BE2C (cell line): ENCODE results near the gene CDH22.
A peak's percentile ranks its signal among the peaks of the same experiment; 100 is the strongest.

Experiments
- DNase-seq: peaks from one replicate; pipeline ENCODE4 v3.0.0-alpha.2; 2020
- H3K27me3 ChIP-seq: fragments of 250-450 bp; sonication (Bioruptor Pico); 2 replicates; pipeline ENCODE4 v1.5.1; 2020; ENCODE audit warnings: mild to moderate bottlenecking
- H3K36me3 ChIP-seq: fragments of 250-450 bp; sonication (Bioruptor Pico); 2 replicates; pipeline ENCODE4 v1.5.1; 2020; ENCODE audit warnings: mild to moderate bottlenecking
- H3K4me1 ChIP-seq: fragments of 250-450 bp; sonication (Bioruptor Pico); 2 replicates; pipeline ENCODE4 v1.5.1; 2020
- H3K4me3 ChIP-seq: 2 replicates; pipeline ENCODE4 v1.5.1; 2011; ENCODE audit warnings: low read depth, low read length
- H3K9me3 ChIP-seq: fragments of 250-450 bp; sonication (Bioruptor Pico); 2 replicates; pipeline ENCODE4 v1.5.1; 2020
- CTCF ChIP-seq: IDR thresholded peaks from 2 replicates; pipeline ENCODE4 v1.5.1; 2012; ENCODE audit warnings: mild to moderate bottlenecking, low read depth, low read length

CDH22 gene

GRCh38 chr20:46268662-46269061, 39.6 kb downstream of the CDH22 start:
- TF ChIP-seq CTCF = no peak
- H3K4me1 ChIP-seq = no peaks in the 10 kb centered on the region
- H3K27me3 ChIP-seq = no peaks in the 10 kb centered on the region
- DNase-seq = no peak
- no peaks in the 10 kb centered on the region for H3K36me3 ChIP-seq
- H3K9me3 ChIP-seq = no peaks in the 10 kb centered on the region
- H3K4me3 ChIP-seq = no peak overlapping the region

GRCh38 chr20:46268131-46268614, 40.1 kb downstream of the CDH22 start:
- Histone ChIP-seq H3K4me3 (no peak overlapping the region), H3K36me3 (no peaks in the 10 kb centered on the region), H3K4me1 (no peaks in the 10 kb centered on the region), H3K9me3 (no peaks in the 10 kb centered on the region), H3K27me3 (no peaks in the 10 kb centered on the region)
- DNase-seq = peak; percentile 37
- TF ChIP-seq CTCF = no peak

- no peaks in the 10 kb centered on the region for H3K36me3 ChIP-seq
- no peaks in the 10 kb centered on the region for H3K4me1 ChIP-seq
- DNase-seq = no peak
- H3K27me3 ChIP-seq = no peaks in the 10 kb centered on the region
- H3K9me3 ChIP-seq = no peaks in the 10 kb centered on the region
- H3K4me3 ChIP-seq = no peak overlapping the region
- no peak for TF ChIP-seq CTCF
Measured at GRCh38 chr20:46267108-46268105, 40.9 kb downstream of the CDH22 start.

- Histone ChIP-seq H3K4me3 (no peak overlapping the region), H3K27me3 (no peaks in the 10 kb centered on the region), H3K36me3 (no peaks in the 10 kb centered on the region), H3K9me3 (no peaks in the 10 kb centered on the region), H3K4me1 (no peaks in the 10 kb centered on the region)
- no peak for DNase-seq
- no peak for TF ChIP-seq CTCF
Measured at GRCh38 chr20:46265539-46265938, 42.8 kb downstream of the CDH22 start.

- Histone ChIP-seq H3K27me3 (no peaks in the 10 kb centered on the region), H3K4me3 (no peak overlapping the region), H3K36me3 (no peaks in the 10 kb centered on the region), H3K9me3 (no peaks in the 10 kb centered on the region), H3K4me1 (no peaks in the 10 kb centered on the region)
- no peak for TF ChIP-seq CTCF
- DNase-seq = no peak
Measured at GRCh38 chr20:46264391-46265266, 43.7 kb downstream of the CDH22 start.
